ENCODE results near the gene TCHP. TPM values are rescaled to one million over a fixed set of nuclear protein-coding genes. Genes with fewer than 3 reads are reported as not detected.

Gene TCHP
- total and polyA plus RNA-seq, 2 of the 13 experiments (the other 11 are each of a cell fraction or from before 2014, with no cell fraction given) = 6.7 to 12.2 TPM

GRCh38 chr12:109875572-109876131 is 24.4 kb upstream of the TCHP start (continued):
- TF ChIP-seq ARID5B (CRISPR knock-in tag; IDR thresholded peaks at IDR 0.05) = 0 out of 2 replicates have a peak, but pooled peaks have one; percentile 28
- TF ChIP-seq HDAC2 (CRISPR knock-in tag; IDR thresholded peaks at IDR 0.05) = no peak
- TF ChIP-seq, protein P1, sequence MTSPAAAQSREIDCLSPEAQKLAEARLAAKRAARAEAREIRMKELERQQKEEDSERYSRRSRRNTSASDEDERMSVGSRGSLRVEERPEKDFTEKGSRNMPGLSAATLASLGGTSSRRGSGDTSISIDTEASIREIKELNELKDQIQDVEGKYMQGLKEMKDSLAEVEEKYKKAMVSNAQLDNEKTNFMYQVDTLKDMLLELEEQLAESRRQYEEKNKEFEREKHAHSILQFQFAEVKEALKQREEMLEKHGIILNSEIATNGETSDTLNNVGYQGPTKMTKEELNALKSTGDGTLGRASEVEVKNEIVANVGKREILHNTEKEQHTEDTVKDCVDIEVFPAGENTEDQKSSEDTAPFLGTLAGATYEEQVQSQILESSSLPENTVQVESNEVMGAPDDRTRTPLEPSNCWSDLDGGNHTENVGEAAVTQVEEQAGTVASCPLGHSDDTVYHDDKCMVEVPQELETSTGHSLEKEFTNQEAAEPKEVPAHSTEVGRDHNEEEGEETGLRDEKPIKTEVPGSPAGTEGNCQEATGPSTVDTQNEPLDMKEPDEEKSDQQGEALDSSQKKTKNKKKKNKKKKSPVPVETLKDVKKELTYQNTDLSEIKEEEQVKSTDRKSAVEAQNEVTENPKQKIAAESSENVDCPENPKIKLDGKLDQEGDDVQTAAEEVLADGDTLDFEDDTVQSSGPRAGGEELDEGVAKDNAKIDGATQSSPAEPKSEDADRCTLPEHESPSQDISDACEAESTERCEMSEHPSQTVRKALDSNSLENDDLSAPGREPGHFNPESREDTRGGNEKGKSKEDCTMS (CRISPR knock-in tag; conservative IDR thresholded peaks at IDR 0.05) = no peak
- no peak for TF ChIP-seq ZNF205 (CRISPR knock-in tag; IDR thresholded peaks at IDR 0.05)

DNA sequence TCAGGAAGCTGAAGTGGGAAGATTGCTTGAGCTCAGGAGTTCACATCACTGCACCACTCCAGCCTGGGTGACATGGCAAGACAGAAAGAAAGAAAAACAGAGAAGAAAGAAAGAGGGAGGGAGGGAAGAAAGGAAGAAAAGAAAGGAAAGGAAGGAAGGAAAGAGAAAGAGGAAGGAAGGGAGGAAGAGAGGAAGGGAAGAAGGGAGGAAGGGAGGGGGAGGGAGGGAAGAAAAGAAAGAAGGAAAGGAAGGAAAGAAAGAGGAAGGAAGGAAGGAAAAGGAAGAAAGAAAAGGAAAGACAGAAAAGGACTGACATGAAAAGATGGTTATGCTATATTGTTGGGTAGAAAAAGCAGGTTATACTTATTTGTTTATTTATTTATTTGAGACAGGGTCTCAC is 23.7 kb upstream of the TCHP start:
- Histone ChIP-seq H3K36me3 (replicated peaks in 1 of 2; ENCODE audit: control insufficient read depth in 1 of 2, insufficient read depth in 2 of 2, low read length in 2 of 2) (no peaks in the 10 kb centered on the region; a peak in 1 of 5 replicates), H3K4me3 (replicated peaks in 1 of 3; ENCODE audit: insufficient read depth in 1 of 3, low read depth in 2 of 3, low read length in 3 of 3) (no peak overlapping the region), H3K9me3 (ENCODE audit: low read length) (no peaks in the 10 kb centered on the region), H3K9ac (ENCODE audit: insufficient read depth, low read depth, low read length) (no peak overlapping the region), H4K20me1 (ENCODE audit: insufficient read depth, low read length) (no peaks in the 10 kb centered on the region), H2AFZ (ENCODE audit: low read length) (no peak overlapping the region), H3K4me2 (ENCODE audit: low read depth, low read length) (no peak overlapping the region), H3K27me3 (ENCODE audit: control insufficient read depth in 1 of 2, insufficient read depth in 2 of 2, low read length in 2 of 2) (peaks cover 0 to 7% of the 10 kb centered on the region in 2 experiments; a peak in 2 of 5 replicates), H3K79me2 (ENCODE audit: insufficient read depth, low read length) (peaks cover 7% of the 10 kb centered on the region), H3K27ac (ENCODE audit: extremely low read length, insufficient read depth, low read length) (no peak overlapping the region), H3K4me1 (ENCODE audit: insufficient read depth, low read length) (peaks cover 76% of the 10 kb centered on the region)
- no TSS peak for BruUV-seq (replicated peaks)
- no peak for DNase-seq (ENCODE audit: low spot score)
- intact Hi-C loops (cut with micrococcal nuclease; ENCODE audit: unreplicated experiment) (no loop called here), in situ Hi-C loops (cut with HindIII; ENCODE audit: extremely low pct_ligation_motif_present, low pct_unique_long_range_greater_than_20kb) (no loop called here)
- ChIA-PET CTCF (ENCODE audit: low intra/inter-chr PET ratio, low total read pairs) (no interaction called here), POLR2A (interaction anchor here (2.6 kb wide), 1 partner anchor 12 kb away, joined by 11 read pairs; no protein-coding TSS in a partner anchor)
- TF ChIP-seq HNRNPK (IDR thresholded peaks at IDR 0.05; ENCODE audit: low read depth, low read length, poor library complexity, severe bottlenecking) (peak; percentile 38), MZF1 (CRISPR knock-in tag; IDR thresholded peaks at IDR 0.05; ENCODE audit: borderline replicate concordance) (no peak), ZNF251 (CRISPR knock-in tag; IDR thresholded peaks at IDR 0.05) (no peak)
- TF ChIP-seq, protein P2, sequence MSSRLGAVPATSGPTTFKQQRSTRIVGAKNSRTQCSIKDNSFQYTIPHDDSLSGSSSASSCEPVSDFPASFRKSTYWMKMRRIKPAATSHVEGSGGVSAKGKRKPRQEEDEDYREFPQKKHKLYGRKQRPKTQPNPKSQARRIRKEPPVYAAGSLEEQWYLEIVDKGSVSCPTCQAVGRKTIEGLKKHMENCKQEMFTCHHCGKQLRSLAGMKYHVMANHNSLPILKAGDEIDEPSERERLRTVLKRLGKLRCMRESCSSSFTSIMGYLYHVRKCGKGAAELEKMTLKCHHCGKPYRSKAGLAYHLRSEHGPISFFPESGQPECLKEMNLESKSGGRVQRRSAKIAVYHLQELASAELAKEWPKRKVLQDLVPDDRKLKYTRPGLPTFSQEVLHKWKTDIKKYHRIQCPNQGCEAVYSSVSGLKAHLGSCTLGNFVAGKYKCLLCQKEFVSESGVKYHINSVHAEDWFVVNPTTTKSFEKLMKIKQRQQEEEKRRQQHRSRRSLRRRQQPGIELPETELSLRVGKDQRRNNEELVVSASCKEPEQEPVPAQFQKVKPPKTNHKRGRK (CRISPR knock-in tag; IDR thresholded peaks at IDR 0.05) = 0 out of 2 replicates have a peak, but pooled peaks have one; percentile 33
- no peak for FAIRE-seq
- no peak for ATAC-seq

Measured in HepG2 (cell line).